ENCODE data around the gene DPEP2.
A peak's percentile ranks its signal among the peaks of the same experiment; 100 is the strongest.
"Not testable (repeated sequence)": the region's sequence is repeated elsewhere in the genome, so short reads cannot be mapped to it uniquely, and the experiment has no call there.

Gene DPEP2, protein sequence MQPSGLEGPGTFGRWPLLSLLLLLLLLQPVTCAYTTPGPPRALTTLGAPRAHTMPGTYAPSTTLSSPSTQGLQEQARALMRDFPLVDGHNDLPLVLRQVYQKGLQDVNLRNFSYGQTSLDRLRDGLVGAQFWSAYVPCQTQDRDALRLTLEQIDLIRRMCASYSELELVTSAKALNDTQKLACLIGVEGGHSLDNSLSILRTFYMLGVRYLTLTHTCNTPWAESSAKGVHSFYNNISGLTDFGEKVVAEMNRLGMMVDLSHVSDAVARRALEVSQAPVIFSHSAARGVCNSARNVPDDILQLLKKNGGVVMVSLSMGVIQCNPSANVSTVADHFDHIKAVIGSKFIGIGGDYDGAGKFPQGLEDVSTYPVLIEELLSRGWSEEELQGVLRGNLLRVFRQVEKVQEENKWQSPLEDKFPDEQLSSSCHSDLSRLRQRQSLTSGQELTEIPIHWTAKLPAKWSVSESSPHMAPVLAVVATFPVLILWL
- total RNA-seq = 0.73 to 35.4 (median 18.3) reads per million in 9 experiments

DNA sequence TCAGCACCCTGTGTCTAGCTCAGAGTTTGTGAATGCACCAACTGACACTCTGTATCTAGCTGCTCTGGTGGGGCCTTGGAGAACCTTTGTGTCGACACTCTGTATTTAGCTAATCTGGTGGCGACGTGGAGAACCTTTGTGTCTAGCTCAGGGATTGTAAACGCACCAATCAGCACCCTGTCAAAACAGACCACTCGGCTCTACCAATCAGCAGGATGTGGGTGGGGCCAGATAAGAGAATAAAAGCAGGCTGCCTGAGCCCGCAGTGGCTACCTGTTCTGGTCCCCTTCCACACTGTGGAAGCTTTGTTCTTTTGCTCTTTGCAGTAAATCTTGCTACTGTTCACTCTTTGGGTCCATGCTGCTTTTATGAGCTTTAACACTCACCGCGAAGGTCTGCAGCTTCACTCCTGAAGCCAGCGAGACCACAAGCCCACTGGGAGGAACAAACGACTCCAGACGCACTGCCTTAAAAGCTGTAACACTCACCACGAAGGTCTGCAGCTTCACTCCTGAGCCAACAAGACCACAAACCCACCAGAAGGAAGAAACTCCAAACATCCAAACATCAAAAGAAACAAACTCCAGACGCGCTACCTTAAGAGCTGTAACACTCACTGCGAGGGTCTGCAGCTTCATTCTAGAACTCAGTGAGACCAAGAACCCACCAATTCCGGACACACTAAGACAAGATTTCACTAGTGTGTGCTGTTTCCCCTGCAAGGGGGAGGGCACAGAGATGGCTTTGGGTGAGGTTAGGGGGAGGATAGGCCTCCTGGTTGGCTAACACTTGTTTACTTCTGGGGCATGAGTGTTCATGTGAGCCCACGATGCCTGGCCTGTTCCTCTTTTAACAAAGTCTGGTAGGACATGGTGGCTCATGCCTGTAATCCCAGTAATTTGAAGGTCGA, at the start of gene DPEP2:
Gene DPEP2 (minus strand): TSS at position 706 of the 910 bp plus-strand sequence. CDS start 6,272 bp downstream, outside the sequence.
- peaks cover 24 to 26% of the 10 kb centered on the region in 2 donors for H3K4me1 Mint-ChIP-seq (ENCODE audit: low read depth in 2 of 2)
- peak; percentile 26 to 33 (median 32) for DNase-seq
- peak; percentile 96 for ATAC-seq (replicated peaks)
- H3K27ac Mint-ChIP-seq = peak within 1 kb of the TSS; percentile 85 to 87
- H3K4me3 Mint-ChIP-seq = peak within 1 kb of the TSS; percentile 70 to 78
- not testable (repeated sequence) for H3K9me3 Mint-ChIP-seq; H3K36me3 Mint-ChIP-seq (ENCODE audit: insufficient read depth); H3K27me3 Mint-ChIP-seq

DNA sequence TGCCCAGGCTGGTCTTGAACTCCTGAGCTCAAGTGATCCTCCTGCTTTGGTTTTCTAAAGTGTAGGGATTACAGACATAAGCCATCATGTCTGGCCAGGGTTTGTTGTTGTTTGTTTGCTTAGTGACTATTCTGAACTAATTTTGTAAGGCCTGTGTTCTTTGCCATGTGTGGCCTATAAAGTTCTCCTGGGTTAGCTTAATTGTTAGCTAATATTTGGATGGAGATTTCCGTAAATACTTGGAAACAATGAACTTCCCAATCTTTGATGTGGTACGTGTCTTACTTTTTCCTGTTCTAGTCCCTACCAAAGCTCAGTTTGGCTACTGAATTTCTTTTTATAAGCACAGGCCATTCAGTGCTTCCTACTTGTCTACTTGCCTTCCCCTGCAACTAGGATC, 48.7 kb upstream of the DPEP2 start:
- ATAC-seq (replicated peaks) (no peak), DNase-seq (no peak)
- Mint-ChIP-seq H3K4me3 (no peak overlapping the region), H3K4me1 (ENCODE audit: low read depth in 2 of 2) (no peaks in the 10 kb centered on the region), H3K27ac (peak overlapping the region; percentile 41 to 76), H3K27me3 (no peaks in the 10 kb centered on the region), H3K36me3 (ENCODE audit: insufficient read depth) (peaks cover 17% of the 10 kb centered on the region), H3K9me3 (no peaks in the 10 kb centered on the region)

DNA sequence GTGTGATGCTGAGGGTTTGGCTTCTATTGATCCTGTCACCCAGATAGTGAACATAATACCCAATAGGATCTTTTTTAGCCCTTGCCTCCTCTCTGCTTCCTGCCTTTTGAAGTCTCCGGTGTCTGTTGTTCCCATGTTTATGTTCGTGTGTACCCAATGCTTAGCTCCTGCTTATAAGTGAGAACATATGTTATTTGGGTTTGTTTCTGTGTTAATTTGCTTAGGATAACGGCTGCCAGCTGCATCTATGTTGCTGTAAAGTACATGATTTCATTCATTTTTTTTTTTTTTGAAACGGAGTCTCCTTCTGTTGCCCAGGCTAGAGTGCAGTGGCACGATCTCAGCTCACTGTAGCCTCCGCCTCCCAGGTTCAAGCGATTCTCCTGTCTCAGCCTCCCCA, 46.8 kb upstream of the DPEP2 start:
- no peaks in the 10 kb centered on the region for H3K4me1 Mint-ChIP-seq (ENCODE audit: low read depth in 2 of 2)
- no peak for ATAC-seq (replicated peaks)
- DNase-seq = no peak
- no peaks in the 10 kb centered on the region for H3K27me3 Mint-ChIP-seq
- no peak overlapping the region for H3K4me3 Mint-ChIP-seq
- H3K27ac Mint-ChIP-seq = peak overlapping the region in 1 of 2 donors; percentile 38
- H3K9me3 Mint-ChIP-seq = no peaks in the 10 kb centered on the region
- peaks cover 10% of the 10 kb centered on the region for H3K36me3 Mint-ChIP-seq (ENCODE audit: insufficient read depth)

DNA sequence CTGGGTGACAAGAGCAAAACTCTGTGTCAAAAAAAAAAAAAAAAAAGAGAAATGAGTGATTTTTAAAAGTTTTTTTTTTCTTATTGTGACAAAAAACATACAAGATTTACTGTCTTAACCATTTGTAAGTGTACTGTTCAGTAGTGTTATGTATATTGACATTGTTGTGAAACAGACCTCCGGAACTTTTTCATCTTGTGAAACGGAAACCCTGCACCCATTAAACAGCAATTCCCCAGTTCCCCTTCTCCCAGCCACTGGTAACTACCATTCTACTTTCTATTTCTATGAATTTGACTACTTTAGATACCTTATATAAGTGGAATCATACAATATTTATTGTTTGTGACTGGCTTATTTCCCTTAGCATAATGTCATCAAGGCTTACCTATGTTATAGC, 42.5 kb upstream of the DPEP2 start:
- H3K27me3 Mint-ChIP-seq = no peaks in the 10 kb centered on the region
- peaks cover 12% of the 10 kb centered on the region for H3K36me3 Mint-ChIP-seq (ENCODE audit: insufficient read depth)
- H3K27ac Mint-ChIP-seq = no peak overlapping the region
- DNase-seq (no peak), ATAC-seq (replicated peaks) (no peak)
- H3K9me3 Mint-ChIP-seq = no peaks in the 10 kb centered on the region
- H3K4me3 Mint-ChIP-seq = no peak overlapping the region
- peaks cover 6 to 7% of the 10 kb centered on the region in 2 donors for H3K4me1 Mint-ChIP-seq (ENCODE audit: low read depth in 2 of 2)

DNA sequence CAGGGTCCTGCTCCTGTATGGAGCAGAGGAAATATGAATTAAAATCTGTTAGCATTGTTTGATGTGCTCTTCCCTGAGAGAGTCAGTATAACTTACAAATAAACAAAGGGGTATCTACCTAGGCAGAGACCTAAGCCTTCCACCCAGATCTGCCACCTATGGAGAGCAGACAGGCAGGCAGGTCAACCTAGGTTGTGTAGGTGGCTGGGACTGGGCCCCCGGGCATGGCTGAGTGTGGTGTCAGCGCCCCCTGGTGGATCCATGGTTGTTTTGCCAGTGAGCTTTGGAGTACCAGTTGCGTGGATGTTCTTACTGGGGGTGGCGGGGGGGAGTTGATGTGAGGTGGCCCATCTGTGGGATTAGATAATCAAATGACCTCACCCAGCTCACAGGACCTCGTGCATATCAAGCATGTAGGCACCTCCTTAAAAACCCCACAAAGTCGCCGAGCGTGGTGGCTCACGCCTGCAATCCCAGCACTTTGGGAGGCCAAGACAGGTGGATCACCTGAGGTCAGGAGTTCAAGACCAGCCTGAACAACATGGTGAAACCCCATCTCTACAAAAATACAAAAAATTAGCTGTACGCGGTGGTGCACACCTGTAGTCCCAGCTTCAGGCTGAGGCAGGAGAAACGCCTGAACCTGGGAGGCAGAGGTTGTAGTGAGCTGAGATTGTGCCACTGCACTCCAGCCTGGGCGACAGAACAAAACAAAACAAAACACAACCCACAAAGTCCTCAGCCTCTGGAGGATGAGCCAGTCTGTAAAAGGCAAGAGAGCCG, 41.4 kb upstream of the DPEP2 start:
- Mint-ChIP-seq H3K9me3 (no peaks in the 10 kb centered on the region), H3K27me3 (no peaks in the 10 kb centered on the region), H3K36me3 (ENCODE audit: insufficient read depth) (peaks cover 10% of the 10 kb centered on the region), H3K4me1 (ENCODE audit: low read depth in 2 of 2) (peaks cover 9 to 10% of the 10 kb centered on the region in 2 donors), H3K27ac (peak overlapping the region in 1 of 2 donors; percentile 66), H3K4me3 (no peak overlapping the region)
- ATAC-seq (replicated peaks) (peak; percentile 100), DNase-seq (peak; percentile 86 to 89 (median 88))

DNA sequence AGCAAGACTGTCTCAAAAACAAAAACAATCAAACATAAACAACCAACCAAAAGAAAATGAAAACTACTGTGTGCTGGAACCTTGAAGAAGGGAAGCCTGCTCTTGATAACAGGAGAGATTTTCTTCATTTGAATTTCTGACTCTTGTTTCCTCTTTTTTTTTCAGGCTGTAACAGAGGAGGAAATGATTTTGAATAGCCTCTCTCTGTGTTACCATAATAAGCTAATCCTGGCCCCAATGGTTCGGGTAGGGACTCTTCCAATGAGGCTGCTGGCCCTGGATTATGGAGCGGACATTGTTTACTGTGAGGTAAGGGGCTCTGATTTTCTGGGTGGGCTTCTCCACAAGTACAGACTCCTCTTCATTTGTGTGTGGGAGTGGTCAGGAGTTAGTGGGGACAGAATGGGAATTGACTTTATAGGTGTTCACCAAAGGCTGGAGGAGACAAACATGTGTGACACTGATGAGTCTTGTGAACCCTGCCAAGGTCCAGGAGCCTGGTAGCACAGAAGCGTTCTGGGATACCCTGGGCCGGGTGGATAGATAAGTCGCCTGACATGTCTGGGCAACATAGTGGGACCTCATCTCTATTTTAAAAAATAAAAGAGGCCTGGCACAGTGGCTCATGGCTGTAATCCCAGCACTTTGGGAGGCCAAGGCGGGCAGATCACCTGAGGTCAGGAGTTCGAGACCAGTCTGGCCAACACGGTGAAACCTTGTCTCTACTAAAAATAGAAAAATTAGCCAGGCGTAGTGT, 38.7 kb upstream of the DPEP2 start:
- DNase-seq = no peak
- H3K27me3 Mint-ChIP-seq = no peaks in the 10 kb centered on the region
- no peak overlapping the region for H3K4me3 Mint-ChIP-seq
- ATAC-seq (replicated peaks) = no peak
- no peaks in the 10 kb centered on the region for H3K9me3 Mint-ChIP-seq
- H3K4me1 Mint-ChIP-seq (ENCODE audit: low read depth in 2 of 2) = peaks cover 9 to 10% of the 10 kb centered on the region in 2 donors
- peaks cover 4% of the 10 kb centered on the region for H3K36me3 Mint-ChIP-seq (ENCODE audit: insufficient read depth)
- H3K27ac Mint-ChIP-seq = no peak overlapping the region

DNA sequence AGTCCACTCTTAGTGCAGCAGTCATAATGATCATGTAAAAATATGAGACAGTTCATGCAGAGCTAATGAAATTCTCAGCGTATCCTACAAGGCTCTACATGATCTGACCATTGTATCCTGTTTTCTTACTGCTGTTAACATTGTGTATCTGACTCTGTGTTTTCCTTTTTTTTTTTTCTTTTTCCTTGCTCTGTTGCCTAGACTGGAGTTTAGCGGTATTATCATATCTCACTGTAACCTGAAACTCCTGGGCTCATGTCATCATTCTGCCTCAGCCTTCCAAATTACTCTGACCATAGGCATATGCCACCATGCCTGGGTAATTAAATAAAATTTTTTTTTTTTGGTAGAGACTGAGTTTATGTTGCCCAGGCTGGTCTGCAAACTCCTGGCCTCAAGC, 35.9 kb upstream of the DPEP2 start:
- no peak overlapping the region for H3K27ac Mint-ChIP-seq
- no peaks in the 10 kb centered on the region for H3K27me3 Mint-ChIP-seq
- H3K4me1 Mint-ChIP-seq (ENCODE audit: low read depth in 2 of 2) = peaks cover 15 to 21% of the 10 kb centered on the region in 2 donors
- DNase-seq (no peak), ATAC-seq (replicated peaks) (no peak)
- H3K4me3 Mint-ChIP-seq = no peak overlapping the region
- no peaks in the 10 kb centered on the region for H3K9me3 Mint-ChIP-seq
- H3K36me3 Mint-ChIP-seq (ENCODE audit: insufficient read depth) = peaks cover 7% of the 10 kb centered on the region

DNA sequence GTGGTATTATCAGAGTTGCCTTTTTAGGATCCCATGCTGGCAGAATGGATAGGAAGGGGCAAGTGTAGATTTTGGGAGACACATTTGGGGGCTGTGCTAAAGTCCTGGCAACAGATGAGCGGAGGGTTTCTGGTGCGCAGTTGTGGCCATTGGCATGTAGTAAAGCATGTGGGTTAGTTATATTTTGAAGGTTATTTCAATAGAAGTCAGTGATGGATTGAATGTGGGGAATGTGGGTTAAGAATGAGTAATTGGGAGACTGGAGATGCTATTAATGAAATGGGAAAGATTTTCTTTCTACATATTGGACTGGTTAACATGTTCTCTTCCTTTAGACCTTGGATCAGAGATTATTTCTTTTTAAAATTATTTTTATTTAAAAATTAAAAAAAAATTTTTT, 33.8 kb upstream of the DPEP2 start:
- no peak for DNase-seq
- ATAC-seq (replicated peaks) = no peak
- Mint-ChIP-seq H3K27me3 (no peaks in the 10 kb centered on the region), H3K36me3 (ENCODE audit: insufficient read depth) (peaks cover 9% of the 10 kb centered on the region), H3K9me3 (no peaks in the 10 kb centered on the region), H3K27ac (peak overlapping the region in 1 of 2 donors; percentile 90), H3K4me3 (no peak overlapping the region), H3K4me1 (ENCODE audit: low read depth in 2 of 2) (peaks cover 12 to 21% of the 10 kb centered on the region in 2 donors)

DNA sequence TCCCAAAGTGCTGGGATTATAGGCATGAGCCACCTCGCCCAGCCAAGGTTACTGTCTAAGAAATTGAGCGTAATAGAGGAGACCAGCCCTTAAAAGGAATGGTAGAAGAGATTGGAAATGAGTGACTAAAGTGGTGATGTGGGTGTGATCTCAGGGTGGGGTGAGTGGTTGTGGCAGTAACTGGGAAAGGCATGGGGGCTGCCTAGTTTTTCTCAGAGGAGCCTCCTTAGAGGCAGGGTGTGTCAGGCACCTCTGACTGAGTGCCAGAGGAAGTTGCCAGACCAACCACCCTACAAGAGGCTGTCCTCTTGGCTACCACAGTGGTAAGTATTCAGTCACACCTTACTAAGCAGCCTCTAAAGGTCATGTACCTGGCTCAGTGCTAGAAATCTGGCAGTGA, 32.7 kb upstream of the DPEP2 start:
- Mint-ChIP-seq H3K9me3 (no peaks in the 10 kb centered on the region), H3K27me3 (no peaks in the 10 kb centered on the region), H3K27ac (peak overlapping the region; percentile 35 to 90), H3K36me3 (ENCODE audit: insufficient read depth) (peaks cover 13% of the 10 kb centered on the region), H3K4me3 (peak overlapping the region in 1 of 2 donors; percentile 60), H3K4me1 (ENCODE audit: low read depth in 2 of 2) (peaks cover 17 to 27% of the 10 kb centered on the region in 2 donors)
- ATAC-seq (replicated peaks) (peak; percentile 36), DNase-seq (no peak)

DNA sequence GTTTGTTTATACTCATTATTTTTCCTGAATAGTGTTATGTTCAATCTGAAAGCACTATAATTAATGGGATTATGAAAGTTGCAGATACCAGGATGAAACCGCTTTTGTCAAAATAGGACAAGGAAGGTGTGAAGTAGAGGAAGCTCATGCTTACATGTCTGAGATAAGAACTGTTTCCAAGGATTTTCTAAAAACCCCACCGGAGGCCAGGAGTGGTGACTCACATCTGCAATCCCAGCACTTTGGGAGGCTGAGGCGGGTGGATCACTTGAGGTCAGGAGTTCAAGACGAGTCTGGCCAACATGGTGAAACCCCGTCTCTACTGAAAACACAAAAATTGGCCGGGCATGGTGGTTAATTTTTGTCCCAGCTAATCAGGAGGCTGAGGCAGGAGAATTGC, 30.8 kb upstream of the DPEP2 start:
- not testable (repeated sequence) for H3K27ac Mint-ChIP-seq; H3K9me3 Mint-ChIP-seq; ATAC-seq (replicated peaks); H3K27me3 Mint-ChIP-seq; DNase-seq; H3K4me3 Mint-ChIP-seq
- Mint-ChIP-seq H3K36me3 (ENCODE audit: insufficient read depth) (peaks cover 13% of the 10 kb centered on the region), H3K4me1 (ENCODE audit: low read depth in 2 of 2) (peaks cover 13 to 22% of the 10 kb centered on the region in 2 donors)

DNA sequence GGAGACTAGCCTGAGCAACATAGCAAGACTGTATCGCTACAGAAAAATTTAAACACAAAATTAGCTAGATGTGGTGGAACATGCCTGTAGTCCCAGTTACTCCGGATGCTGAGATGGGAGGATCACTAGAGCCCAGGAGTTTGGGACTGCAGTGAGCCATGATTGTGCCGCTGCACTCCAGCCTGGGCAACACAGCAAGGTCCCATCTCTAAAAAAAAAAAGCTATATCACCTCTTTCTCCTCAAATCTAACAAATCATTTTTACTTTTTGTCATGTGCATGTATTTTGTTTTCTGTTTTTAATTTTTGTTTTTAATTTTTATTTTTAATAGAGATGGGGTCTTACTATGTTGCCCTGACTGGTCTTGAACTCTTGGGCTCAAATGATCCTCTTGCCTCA, 29.7 kb upstream of the DPEP2 start:
- Mint-ChIP-seq H3K27ac (no peak overlapping the region), H3K4me3 (no peak overlapping the region), H3K4me1 (ENCODE audit: low read depth in 2 of 2) (peaks cover 13 to 22% of the 10 kb centered on the region in 2 donors), H3K9me3 (no peaks in the 10 kb centered on the region), H3K36me3 (ENCODE audit: insufficient read depth) (peaks cover 15% of the 10 kb centered on the region), H3K27me3 (no peaks in the 10 kb centered on the region)
- DNase-seq (no peak), ATAC-seq (replicated peaks) (no peak)

DNA sequence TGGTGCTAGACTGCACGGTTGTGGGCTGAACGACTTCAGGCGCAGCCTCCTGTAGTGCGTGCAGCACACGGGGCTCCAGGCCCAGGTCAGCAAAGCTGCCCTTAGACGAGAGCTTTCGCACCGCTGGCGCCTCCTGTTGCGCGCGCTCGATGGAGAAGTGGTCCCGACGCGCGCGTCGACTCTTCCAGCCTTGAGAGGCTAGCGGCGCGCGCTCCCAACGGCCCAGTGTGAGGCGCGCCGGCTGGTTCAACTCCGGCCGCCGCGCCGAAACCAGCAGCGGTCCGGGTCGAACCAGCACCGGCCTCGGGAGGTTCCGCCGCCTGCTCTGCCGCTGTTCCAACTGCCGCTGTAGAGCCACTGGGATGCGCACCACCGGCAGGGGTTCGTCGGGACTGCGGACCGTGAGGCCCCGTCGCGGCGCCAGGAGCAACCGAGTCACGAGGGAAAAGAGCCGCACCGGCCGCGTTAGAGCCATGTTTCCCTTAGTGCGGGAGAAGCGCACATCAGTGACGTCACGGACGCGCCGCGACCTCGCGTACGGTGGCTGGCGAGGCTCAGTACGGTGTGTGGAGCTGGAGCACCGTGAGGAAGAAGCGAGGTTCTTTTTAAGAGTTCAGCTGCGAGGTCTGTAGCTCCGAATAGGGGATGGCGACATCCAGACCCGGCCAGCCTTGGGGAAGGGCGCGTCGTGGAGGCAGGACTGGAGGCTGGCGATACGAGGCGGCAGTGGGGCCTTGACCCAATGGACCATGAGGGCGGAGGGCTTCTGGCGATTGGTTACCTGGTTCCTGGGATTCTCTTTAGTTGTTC, 23.6 kb upstream of the DPEP2 start, which contains the start of the genes DDX28 and DUS2:
Gene DDX28 (minus strand): TSS at position 505 of the 810 bp plus-strand sequence. CDS start 30 bp downstream, at position 475.
Gene DUS2 (plus strand): TSS at position 557 of the 810 bp plus-strand sequence. CDS start 14,740 bp downstream, outside the sequence.
- Mint-ChIP-seq H3K4me1 (ENCODE audit: low read depth in 2 of 2) (peaks cover 17 to 23% of the 10 kb centered on the region in 2 donors), H3K27me3 (no peaks in the 10 kb centered on the region), H3K36me3 (ENCODE audit: insufficient read depth) (peaks cover 40% of the 10 kb centered on the region), H3K27ac (peak within 1 kb of the TSS; percentile 85 to 94), H3K4me3 (peak within 1 kb of the TSS; percentile 84 to 93), H3K9me3 (no peaks in the 10 kb centered on the region)
- DNase-seq (peak; percentile 94 to 98 (median 95)), ATAC-seq (replicated peaks) (peak; percentile 95)
